Measurements from ENCODE around the gene PPP2R2C. TPM values are rescaled to one million over a fixed set of nuclear protein-coding genes. Genes with fewer than 3 reads are reported as not detected.
A peak's percentile ranks its signal among the peaks of the same experiment; 100 is the strongest.

PPP2R2C gene
- total and polyA plus RNA-seq, 11 donors: 0.22 to 20.0 (median 6.8) TPM

DNA sequence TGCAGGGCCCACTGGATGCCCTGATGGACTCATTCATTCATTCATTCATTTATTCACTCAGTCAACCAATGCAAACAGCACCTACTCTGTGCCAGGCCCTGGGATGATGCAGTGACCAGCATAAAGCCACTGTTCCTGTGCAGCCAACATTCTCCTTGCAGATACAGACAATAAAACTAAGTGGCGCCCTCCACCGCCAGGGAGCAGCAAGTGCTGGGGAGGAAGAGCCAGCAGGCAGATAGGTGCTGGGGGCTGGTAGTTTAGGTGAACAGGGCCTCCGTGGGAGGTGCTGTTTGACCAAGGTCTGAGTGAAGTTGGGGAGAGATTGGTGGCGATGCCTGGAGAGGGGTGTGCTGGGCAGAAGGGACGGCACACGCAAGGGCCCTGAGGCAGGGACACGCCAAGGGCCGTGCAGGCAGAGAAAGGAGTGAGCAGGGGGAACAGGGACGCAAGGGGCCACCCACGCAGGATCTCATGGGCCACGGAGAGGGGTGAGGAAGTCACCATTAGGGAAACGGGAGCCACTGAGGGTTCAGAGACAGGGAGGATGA, 137.3 kb downstream of the PPP2R2C start:
- ATAC-seq (no peak), DNase-seq (peak in 2 of 5 donors; percentile 16 to 38)
- TF ChIP-seq, protein P1, sequence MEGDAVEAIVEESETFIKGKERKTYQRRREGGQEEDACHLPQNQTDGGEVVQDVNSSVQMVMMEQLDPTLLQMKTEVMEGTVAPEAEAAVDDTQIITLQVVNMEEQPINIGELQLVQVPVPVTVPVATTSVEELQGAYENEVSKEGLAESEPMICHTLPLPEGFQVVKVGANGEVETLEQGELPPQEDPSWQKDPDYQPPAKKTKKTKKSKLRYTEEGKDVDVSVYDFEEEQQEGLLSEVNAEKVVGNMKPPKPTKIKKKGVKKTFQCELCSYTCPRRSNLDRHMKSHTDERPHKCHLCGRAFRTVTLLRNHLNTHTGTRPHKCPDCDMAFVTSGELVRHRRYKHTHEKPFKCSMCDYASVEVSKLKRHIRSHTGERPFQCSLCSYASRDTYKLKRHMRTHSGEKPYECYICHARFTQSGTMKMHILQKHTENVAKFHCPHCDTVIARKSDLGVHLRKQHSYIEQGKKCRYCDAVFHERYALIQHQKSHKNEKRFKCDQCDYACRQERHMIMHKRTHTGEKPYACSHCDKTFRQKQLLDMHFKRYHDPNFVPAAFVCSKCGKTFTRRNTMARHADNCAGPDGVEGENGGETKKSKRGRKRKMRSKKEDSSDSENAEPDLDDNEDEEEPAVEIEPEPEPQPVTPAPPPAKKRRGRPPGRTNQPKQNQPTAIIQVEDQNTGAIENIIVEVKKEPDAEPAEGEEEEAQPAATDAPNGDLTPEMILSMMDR (IDR thresholded peaks at IDR 0.05): no peak
- no peak for TF ChIP-seq POLR2A (IDR thresholded peaks at IDR 0.05)
- 71 to 78% (median 74%) methylated on average over 12 of the region's 12 CpGs for WGBS, 4 donors
- H3K27ac ChIP-seq: no peak overlapping the region
- peaks cover 0 to 5% (median 0%) of the 10 kb centered on the region in 12 donors for H3K9me3 ChIP-seq
- H3K4me3 ChIP-seq: no peak overlapping the region
- peaks cover 3 to 45% (median 8%) of the 10 kb centered on the region in 9 donors for H3K27me3 ChIP-seq
- no peaks in the 10 kb centered on the region for H3K4me1 ChIP-seq
- H3K36me3 ChIP-seq: no peaks in the 10 kb centered on the region
- intact Hi-C loops (cut with DNase I): no loop called here

DNA sequence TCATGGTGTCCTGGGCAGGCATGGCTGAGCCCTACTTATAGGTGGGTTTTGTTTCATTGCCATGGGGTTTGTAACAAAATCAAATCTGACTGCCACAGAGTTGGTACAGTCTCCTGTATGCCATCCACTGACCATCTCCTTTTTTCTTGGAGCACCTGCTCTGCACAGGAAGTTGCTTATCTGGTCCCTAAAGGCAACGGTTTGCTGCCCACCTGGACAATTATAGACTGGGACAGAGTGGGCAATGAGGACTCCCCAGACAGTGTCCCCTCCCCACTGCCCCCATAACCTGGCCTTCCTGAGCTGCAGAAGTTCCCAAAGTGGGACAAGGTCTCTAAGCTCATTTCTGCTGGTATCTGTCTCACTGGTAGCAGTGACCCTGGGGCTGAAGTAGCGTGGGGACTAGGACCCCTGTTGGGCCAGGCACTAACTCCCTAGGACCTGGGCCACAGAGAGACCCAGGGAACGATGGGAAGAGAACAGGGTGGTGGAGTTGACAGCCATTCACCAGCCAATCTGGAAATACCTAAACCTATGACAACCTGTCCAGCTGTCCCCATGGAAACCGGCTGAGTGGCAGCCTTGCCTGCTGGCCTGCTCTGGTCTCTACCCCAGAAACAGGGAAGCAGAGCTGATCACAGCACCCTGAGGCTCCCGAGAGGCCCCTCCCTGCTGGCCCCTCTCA, 138.1 kb downstream of the PPP2R2C start:
- no peak for TF ChIP-seq POLR2A (IDR thresholded peaks at IDR 0.05)
- TF ChIP-seq, protein P1 (IDR thresholded peaks at IDR 0.05): peak in 2 of 12 donors; percentile 1 to 2
- Histone ChIP-seq H3K4me1 (no peaks in the 10 kb centered on the region), H3K9me3 (peaks cover 0 to 5% (median 0%) of the 10 kb centered on the region in 12 donors), H3K36me3 (no peaks in the 10 kb centered on the region), H3K27me3 (peaks cover 0 to 37% (median 6%) of the 10 kb centered on the region in 9 donors), H3K4me3 (no peak overlapping the region), H3K27ac (no peak overlapping the region)
- DNase-seq: peak in 2 of 5 donors; percentile 1 to 34
- intact Hi-C loops (cut with DNase I): loop anchor here in 6 of 10 donors (5.0 kb wide), 2 partner anchors 208 to 213 kb away; no protein-coding TSS in a partner anchor
- ATAC-seq: no peak
- 68 to 75% (median 72%) methylated on average over 5 of the region's 5 CpGs for WGBS, 4 donors

DNA sequence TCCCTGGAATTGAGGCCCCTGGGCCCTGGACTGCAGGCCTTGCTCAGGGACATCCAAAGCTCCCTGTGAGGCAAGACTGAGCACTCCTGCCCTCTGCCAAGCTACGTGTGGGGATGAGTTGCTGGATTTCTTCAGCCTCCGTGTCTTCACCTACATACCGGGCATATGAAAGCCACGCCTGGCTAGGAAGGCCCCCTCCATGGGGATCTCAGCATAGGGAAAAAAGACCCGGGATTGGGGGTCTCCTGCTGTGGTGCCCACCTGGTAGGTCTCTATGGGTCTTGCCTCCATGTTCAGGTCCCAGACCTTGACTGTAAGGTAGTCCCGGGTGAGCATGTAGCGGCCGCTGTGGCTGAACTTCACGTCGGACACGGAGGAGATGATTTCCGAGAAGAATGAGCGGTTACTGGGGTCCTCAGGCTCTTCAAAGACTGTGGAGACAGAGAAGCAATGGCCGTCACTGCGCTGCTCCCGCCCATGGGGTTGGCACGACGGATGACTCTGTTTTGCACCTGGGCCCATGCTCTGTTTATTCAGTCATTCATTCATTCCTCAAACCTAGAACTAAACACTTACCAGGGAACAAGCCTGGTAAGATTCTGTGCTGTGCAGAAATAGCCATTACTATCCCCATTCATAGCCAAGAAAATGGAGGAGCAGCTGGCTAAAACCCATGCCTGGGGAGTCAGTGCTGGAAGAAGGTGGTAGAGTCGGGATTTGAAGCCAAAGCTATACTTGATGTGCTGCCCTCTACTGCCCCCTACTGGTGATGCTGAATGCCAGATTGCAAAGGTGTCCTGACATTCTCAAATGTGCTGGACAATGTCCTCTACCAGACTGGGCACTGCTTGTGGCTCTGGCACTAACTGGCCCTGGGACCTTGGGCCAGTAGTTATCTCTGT, 138.9 kb downstream of the PPP2R2C start:
- TF ChIP-seq, protein P1 (IDR thresholded peaks at IDR 0.05): peak in 9 of 12 donors; percentile 16 to 43 (median 34)
- no peak for TF ChIP-seq POLR2A (IDR thresholded peaks at IDR 0.05)
- WGBS, 4 donors: 81 to 89% (median 84%) methylated on average over 19 of the region's 19 CpGs
- peaks cover 0 to 5% (median 0%) of the 10 kb centered on the region in 12 donors for H3K9me3 ChIP-seq
- ATAC-seq (no peak), DNase-seq (peak in 1 of 5 donors; percentile 16)
- H3K4me1 ChIP-seq: no peaks in the 10 kb centered on the region
- H3K27ac ChIP-seq: no peak overlapping the region
- peaks cover 0 to 29% (median 6%) of the 10 kb centered on the region in 9 donors for H3K27me3 ChIP-seq
- H3K36me3 ChIP-seq: no peaks in the 10 kb centered on the region
- intact Hi-C loops (cut with DNase I): loop anchor here in 7 of 10 donors (2.0 to 5.0 kb wide), 3 partner anchors 209 to 214 kb away; no protein-coding TSS in a partner anchor
- no peak overlapping the region for H3K4me3 ChIP-seq

Measured in heart left ventricle (tissue), 16 donors.